Measurements from ENCODE around the gene CSF1.

CSF1 gene

DNA sequence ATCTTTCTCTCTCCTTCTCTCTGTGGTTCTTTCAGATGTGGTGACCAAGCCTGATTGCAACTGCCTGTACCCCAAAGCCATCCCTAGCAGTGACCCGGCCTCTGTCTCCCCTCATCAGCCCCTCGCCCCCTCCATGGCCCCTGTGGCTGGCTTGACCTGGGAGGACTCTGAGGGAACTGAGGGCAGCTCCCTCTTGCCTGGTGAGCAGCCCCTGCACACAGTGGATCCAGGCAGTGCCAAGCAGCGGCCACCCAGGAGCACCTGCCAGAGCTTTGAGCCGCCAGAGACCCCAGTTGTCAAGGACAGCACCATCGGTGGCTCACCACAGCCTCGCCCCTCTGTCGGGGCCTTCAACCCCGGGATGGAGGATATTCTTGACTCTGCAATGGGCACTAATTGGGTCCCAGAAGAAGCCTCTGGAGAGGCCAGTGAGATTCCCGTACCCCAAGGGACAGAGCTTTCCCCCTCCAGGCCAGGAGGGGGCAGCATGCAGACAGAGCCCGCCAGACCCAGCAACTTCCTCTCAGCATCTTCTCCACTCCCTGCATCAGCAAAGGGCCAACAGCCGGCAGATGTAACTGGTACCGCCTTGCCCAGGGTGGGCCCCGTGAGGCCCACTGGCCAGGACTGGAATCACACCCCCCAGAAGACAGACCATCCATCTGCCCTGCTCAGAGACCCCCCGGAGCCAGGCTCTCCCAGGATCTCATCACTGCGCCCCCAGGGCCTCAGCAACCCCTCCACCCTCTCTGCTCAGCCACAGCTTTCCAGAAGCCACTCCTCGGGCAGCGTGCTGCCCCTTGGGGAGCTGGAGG lies 12.7 kb downstream of the CSF1 start:
- DNase-seq: no peak

DNA sequence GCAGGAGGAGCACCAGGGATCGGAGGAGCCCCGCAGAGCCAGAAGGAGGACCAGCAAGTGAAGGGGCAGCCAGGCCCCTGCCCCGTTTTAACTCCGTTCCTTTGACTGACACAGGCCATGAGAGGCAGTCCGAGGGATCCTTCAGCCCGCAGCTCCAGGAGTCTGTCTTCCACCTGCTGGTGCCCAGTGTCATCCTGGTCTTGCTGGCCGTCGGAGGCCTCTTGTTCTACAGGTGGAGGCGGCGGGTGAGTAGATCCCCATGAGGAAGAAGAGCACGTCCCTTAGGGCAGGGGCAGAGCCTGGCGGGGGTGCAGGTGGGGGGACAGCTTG lies 13.3 kb downstream of the CSF1 start:
- no peak for DNase-seq

DNA sequence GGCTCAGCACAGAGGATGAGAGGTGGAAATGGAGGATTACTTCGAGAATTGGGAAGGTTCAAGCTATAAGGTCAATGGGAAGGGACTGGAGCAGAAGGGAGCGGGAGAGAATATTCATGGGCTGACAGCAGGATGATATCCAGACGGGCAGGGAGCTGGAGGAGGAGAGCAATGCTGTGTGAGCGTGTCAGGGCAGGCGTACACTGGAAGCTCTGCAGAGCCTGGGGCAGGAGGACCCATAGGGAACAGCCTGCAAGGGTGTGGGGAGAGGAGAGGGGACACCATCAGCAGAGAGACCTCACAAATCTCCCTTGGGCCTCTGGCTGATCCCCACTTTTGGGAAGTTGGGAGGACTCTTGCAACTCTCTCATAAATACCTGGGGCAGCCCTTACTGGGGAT lies 13.7 kb downstream of the CSF1 start:
- DNase-seq: no peak

DNA sequence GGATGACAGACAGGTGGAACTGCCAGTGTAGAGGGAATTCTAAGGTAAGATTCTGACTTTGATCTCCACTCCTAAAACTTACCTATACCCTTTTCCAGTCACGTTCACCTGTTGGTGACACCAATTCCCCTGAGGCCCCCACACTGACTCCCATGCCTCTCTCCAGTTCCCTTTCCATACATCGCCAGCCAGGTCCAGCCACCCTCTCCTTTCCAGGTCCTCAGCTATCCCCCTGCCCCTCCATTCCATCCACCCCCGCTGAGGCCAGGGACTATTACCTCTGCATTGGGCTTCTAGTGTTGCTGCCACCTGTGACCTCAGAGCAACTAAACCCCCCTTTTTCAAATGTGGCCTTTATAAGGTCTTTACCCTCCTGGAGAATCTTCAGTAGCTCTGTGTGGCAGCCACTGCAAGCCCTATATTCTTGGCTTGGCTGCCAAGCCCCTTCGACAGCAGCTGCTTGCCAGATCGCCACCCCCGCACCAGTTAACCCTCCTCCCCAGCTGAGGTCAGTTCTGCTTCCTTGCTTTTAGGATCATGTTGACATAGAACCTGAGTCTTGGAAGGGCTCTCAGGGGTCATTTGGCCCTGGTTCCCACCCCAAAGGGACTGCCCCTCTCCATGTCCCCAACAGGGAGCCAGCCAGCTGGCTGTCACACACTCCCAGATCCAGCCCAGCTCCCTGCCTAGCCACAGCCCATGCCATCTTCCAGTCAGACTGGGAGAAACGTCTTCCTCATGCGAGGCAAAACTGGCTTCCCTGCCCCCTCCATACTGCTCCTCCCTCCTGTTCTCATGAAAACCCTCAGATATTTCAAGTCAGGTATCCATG lies 14.7 kb downstream of the CSF1 start:
- no peak for DNase-seq

DNA sequence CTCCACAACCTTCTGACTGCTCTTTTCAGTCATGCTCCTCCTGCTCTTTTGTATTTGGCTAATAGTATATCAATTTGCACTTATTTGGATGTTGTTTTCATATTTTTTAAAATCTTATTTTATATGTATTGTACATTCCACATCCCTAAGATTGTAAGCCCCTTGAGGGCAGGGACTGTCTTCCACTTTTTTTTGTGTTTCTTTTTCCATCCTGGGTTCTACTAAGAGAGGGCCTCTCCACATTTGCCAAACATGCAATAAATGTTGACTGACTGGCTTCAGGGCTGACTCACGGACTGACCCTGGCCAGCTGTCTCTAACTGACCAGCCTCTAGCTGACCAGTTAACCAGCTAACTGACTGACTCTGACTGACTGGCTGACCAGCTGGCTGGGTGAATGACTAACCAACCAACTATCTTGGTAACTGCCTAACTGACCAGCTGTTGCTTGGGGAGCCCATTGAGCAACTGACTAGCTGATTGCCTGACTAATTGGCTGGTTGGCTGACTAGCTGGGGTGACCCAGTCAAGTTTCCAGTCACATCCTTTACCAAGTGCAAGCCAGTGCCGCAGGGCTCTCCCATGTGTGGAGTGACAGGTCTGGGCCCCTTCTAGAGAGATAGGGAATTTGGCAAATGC lies 16.1 kb downstream of the CSF1 start:
- no peak for DNase-seq

DNA sequence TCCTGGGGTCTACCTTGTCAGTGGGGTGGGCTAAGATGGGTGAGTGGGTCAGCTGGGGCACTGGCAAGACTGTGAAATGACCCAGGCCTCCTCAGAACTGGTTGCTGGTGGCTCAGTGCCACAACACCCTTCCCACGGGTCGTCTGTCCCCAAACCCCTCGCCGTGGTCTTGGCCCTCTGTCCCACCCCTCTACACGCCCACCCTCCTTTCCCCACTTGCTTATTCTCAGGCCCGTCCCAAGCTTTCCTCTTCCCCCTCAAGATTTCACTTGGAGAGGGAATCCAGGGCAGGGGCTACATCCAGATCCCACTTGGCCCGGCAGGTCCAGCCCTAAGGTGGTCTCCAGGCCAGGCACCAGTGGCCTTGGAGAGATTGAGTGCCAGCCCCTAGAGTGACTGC lies 16.7 kb downstream of the CSF1 start:
- DNase-seq: no peak

DNA sequence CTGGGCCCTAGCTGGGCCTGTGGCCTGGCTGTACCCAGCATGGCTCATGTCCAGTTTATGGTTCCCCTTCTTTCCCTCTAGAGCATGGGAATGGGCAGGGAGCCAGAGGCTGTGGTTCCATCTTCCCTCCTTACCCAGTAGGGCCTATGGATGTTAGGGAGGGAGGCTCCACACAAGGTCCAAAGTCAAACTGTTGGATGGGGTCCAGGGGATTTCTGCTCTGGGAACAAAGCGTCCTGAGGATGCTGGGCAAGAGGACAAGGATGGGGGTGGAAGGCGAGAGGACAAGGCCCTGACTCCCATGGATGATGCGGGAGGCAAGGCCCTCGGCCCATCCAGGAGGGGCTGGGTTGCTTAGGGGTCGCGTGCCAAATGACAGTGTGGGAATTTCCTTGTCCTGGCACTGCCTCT lies 17.3 kb downstream of the CSF1 start:
- no peak for DNase-seq

DNA sequence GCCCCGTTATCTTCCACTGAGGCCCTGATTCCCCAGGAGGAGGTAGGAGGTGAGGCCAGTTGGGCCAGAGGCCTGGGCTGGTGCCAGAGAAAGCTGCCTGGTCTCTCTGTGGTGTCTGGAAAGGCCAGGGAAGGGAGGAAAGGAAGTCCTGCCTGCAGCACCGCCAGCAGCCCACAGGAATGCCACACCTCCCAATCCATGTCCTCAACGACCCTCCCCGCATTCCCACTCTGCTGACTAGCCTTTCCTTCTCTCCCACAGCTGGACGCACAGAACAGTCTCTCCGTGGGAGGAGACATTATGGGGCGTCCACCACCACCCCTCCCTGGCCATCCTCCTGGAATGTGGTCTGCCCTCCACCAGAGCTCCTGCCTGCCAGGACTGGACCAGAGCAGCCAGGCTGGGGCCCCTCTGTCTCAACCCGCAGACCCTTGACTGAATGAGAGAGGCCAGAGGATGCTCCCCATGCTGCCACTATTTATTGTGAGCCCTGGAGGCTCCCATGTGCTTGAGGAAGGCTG lies 18.0 kb downstream of the CSF1 start:
- DNase-seq: no peak

DNA sequence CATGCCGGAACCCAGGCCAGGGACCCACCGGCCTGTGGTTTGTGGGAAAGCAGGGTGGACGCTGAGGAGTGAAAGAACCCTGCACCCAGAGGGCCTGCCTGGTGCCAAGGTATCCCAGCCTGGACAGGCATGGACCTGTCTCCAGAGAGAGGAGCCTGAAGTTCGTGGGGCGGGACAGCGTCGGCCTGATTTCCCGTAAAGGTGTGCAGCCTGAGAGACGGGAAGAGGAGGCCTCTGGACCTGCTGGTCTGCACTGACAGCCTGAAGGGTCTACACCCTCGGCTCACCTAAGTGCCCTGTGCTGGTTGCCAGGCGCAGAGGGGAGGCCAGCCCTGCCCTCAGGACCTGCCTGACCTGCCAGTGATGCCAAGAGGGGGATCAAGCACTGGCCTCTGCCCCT lies 18.5 kb downstream of the CSF1 start:
- DNase-seq: no peak

DNA sequence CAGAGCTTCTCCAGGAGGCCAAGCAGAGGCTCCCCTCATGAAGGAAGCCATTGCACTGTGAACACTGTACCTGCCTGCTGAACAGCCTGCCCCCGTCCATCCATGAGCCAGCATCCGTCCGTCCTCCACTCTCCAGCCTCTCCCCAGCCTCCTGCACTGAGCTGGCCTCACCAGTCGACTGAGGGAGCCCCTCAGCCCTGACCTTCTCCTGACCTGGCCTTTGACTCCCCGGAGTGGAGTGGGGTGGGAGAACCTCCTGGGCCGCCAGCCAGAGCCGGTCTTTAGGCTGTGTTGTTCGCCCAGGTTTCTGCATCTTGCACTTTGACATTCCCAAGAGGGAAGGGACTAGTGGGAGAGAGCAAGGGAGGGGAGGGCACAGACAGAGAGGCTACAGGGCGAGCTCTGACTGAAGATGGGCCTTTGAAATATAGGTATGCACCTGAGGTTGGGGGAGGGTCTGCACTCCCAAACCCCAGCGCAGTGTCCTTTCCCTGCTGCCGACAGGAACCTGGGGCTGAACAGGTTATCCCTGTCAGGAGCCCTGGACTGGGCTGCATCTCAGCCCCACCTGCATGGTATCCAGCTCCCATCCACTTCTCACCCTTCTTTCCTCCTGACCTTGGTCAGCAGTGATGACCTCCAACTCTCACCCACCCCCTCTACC lies 19.1 kb downstream of the CSF1 start:
- DNase-seq: no peak

DNA sequence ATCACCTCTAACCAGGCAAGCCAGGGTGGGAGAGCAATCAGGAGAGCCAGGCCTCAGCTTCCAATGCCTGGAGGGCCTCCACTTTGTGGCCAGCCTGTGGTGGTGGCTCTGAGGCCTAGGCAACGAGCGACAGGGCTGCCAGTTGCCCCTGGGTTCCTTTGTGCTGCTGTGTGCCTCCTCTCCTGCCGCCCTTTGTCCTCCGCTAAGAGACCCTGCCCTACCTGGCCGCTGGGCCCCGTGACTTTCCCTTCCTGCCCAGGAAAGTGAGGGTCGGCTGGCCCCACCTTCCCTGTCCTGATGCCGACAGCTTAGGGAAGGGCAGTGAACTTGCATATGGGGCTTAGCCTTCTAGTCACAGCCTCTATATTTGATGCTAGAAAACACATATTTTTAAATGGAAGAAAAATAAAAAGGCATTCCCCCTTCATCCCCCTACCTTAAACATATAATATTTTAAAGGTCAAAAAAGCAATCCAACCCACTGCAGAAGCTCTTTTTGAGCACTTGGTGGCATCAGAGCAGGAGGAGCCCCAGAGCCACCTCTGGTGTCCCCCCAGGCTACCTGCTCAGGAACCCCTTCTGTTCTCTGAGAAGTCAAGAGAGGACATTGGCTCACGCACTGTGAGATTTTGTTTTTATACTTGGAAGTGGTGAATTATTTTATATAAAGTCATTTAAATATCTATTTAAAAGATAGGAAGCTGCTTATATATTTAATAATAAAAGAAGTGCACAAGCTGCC lies 19.8 kb downstream of the CSF1 start:
- no peak for DNase-seq

DNA sequence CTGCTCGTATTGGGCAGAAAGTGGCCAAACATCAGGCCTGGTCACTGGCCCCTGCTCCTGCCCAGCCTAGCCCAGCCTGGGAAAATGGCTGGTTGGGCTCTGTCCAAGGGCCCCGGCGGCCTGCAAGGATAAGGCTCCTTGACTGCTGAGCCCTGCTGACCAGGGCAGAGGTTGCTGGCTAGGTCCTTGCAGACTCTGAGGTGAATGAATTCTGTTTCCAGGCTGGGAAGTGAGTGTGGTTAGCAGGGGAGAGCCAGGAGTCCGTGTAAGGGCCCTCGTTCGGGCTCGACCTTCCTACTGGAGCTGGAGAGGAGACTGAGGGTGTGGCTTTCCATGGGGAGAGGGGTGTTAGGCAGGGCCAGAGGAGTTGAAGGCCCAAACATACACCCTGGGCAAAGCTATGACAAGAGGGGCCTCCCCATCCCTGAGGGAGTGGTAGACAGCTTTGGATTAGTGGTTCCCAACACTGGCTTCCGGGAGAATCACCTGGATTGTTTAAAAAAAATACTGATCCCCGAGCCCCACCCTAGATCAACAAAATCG lies 20.6 kb downstream of the CSF1 start:
- DNase-seq: no peak

DNA sequence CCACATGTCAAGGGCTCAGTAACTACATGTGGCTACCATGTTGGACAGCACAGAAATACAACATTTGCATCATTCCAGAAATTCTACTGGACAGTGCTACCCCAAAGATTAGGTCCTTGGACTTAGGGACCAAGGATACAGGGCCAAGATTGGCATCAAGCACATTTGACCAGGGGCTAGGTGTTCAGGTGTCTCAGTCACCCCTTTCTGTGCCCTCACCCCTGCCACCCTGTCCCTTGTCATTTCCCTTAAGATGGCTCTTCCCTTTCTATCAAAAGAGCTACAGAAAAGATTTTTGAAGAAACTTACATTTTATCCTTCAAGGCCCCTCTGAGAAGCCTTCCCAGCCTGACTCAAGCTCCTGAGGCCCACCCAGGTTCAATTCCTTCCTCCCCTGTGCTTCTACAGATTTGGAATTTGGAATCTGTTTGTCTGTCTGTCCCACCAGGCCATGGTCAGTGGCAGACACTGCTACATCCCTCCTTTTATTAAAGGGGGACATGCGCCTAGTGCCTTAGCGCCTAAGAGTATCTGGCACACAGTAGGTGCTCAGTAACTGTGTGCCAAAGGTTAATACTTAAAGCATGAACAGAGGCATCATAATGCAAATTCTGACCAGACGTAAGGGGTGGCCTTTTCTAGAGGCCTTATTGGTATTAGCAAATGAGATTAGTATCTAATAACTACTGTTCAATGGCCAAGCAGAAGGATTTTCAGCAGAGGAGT lies 21.4 kb downstream of the CSF1 start:
- DNase-seq: no peak

DNA sequence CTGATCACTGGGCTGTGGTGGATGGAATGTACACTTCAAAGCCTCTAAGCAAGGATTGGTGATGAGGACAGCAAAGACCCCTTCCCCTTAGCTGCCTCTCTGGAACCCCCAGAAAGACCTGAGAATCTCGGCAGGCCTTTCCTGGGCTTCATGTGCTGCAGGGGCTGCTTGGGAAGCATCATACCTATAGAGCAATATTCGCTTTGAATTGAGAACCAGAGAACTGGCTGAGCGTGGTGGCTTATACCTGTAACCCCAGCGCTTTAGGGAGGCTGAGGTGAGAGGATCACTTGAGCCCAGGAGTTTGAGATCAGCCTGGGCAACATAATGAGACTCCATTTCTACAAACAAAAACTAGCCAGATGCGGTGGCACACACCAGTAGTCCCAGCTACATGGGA lies 22.0 kb downstream of the CSF1 start:
- no peak for DNase-seq

DNA sequence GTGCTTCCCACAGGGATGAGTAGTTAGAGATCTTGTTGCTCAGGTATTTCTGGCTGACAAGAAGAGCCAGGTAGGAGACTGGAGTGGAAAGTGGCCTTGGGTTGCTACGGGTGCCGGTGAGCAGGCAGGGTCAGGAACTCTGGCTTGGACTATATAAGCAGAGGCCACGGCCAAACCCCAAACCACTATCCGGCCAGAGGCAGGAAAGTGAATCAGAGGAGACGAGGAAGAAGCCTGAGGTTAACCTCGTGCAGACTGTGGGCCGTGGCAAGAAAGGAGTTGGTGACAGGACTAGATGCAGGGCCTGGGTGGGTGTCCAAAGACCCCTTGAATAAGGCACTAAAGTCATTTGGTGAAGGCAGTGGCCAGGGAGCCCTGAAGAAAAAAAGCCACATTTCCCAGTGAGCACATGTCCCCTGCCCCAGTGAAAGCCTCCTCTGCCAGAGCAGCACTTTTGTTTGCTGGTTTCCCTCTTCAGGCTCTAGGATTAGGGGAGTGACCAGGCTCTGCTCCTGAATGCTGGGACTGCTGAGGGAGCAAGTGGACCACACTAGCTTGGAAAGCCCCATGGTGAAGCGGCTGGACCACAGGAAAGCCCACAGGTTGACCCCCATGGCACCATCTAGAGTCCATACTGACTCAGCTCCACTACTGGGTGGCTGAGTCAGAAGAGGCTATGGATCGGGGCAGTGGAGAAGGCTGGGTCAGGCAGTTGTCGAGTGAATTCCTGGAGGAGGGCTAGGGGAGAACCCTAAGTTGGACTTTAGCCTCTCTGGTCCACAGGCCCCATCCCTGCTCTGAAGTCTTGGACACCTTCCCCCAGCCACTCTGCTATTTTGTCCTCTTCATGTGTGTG lies 23.4 kb downstream of the CSF1 start:
- DNase-seq: no peak

DNA sequence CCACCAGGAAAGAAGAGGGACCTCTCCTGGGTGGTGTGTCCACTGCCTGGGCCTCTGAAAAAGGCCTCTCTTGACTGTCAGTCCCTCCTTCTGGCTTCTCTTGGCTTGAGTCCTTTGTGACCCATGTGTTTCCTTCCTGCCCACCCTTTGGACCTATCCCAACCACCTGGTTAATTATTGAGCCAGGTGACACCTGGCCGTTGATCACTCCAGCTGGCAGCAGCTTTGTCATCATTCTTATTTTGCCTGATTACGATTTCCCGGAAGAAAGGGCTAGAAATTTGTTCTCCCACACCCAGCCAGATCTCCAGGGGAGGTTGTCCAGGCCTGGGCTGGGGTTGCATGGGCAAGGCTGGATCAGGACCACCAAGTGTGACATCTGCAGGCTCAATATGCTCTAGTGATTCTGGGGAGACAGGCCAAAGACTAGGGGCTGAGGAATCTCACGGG lies 24.8 kb downstream of the CSF1 start:
- DNase-seq: no peak

DNA sequence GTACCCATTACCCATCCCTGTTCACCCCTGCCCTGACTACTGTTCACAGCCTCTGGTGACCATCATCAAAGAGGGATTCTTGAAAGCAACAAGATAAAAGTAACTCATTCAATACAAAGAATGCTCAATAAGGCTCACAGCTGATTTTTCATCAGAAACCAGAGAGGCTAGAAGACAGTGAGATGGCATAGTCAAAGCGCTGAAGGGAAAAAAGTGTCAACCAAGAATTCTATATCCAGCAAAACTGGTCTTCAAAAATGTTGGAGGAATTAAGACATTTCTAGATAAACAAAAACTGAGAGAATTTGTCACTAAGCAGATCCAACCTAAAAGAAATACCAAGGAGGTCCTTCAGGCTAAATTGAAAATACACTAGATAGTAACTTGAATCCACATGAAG lies 27.1 kb downstream of the CSF1 start:
- DNase-seq: no peak

DNA sequence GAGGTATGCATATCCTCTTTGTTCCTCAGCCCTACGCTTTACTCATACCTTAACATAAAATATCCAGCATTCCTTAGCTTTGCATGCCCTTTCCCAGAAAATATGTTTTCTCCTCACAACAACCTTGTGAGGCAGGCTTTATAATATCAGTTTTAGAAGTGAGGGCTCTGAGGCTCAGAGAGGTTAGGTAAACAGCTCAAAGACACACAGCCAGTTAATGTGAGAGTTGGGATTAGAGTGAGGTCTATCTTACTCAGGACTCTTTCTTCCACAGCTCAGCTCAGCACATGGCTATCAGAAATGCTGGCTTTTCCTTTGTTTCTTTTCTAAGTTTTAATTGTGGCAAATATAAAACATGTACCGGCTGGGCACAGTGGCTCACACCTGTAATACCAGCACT lies 27.9 kb downstream of the CSF1 start:
- DNase-seq: no peak

DNA sequence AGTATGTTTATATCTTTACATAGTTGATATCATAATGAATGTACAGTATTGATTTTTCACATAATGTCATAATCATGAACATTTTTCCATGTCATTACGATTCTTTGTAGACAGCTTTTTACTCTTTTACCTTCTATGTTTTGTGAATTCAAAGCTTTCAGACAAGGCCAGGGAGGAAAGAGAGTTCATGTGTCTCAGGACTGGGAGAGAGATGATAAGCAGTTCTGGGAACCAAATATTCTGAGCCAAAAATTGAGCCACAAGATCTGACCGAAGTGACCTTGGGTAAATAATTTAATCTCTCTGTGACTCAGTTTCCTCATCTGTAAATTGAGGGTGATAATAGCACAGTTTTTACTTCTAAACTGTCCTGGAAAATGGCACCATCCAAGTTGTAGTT lies 31.8 kb downstream of the CSF1 start:
- no peak for DNase-seq

DNA sequence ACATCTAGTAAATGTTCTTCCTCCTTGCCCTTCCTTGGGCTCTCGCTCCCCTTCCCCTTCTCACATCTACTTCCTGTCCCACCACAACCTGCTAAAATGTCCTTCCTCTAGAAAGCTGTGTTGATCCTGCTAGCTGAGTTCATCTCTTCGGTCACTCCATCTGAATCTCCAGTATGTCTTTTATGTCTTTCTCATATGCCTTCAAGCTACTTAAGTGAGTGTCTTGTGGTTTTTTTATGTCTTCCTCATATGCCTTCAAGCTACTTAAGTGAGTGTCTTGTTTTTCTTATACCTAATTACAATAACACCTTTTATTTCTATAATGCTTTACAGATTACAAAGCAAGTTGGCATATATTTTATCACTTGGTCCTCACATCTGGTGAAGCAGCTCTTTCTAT lies 33.9 kb downstream of the CSF1 start:
- no peak for DNase-seq

Measured in T-helper 1 cell (primary cell).